ENCODE data around the gene THAP8. TPM values are rescaled to one million over a fixed set of nuclear protein-coding genes. Genes with fewer than 3 reads are reported as not detected.

Gene THAP8
- total RNA-seq, 1 experiment from 2014 or later: 0.95 TPM

DNA sequence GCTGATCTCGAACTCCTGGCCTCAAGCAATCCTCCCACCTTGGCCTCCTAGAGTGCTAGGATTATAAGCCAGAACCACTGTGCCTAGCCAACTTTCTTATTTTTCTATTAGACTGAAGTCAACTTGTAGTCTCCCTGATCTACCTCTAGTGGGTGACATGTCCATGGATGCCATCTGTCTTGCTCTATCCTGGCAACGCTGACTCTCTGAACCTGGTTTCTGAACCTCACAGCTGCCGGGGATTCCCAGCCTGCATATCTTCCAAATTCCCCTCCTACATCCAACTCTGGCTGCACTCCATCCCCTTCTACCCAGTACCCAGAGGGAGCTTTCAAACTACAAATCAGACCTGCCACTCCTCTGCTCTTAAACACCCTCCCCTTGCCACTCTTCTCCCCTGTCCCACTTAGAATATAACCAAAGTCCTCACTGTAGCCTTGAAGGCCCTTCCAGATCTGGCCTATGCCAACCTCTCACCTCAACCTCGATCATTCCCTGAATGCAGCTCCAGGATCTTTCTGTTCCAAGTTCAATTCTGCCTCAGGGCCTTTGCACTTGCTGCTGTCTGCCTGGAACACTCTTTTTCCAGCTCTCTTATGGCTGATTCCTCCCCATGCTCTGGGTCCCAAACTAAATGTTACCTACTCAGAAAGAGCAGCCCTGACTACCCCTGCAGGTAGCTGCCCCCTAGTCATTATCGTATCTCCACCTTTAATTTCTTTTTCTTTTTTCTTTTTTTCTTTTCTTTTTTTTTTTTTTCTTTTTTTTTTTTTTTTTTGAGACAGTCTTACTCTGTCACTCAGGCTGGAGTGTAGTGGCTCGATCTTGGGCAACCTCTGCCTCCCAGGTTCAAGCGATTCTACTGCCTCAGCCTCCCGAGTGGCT, 23.6 kb downstream of the THAP8 start:
- ATAC-seq: no peak
- no peak for DNase-seq
- CTCF ChIA-PET: no interaction called here

DNA sequence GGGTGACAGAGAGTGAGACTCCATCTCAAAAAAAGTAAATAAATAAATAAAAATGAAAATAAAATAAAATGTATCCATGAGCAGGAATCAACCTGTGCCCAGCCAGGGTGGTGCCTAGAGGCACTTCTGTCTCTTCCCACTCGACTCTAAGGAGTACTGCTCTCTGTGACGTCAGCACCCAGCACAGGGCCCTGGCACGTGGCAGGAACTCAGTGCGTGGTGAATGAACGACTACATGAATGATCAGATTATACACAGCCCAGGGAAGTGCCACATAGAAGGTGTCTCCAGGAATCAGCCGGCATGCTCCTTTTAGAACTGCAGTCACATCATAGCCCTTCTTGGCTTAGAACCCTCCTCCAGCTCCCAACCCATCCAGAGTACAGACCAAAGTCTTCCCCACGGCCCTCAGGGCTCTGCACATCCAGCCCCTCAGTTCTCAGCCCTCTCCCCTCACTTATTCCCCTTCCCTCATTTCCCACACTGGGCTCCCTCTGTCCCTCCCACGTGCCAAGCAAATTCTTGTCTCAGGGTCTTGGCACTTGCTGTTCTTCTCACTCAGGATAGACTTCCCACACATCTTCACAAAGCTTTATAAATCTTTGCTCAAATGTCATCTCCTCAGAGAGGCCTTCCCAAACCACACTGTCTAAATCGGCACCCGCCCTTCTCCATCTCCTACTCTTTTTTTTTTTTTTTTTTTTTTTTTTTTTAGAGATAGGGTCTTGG, 25.6 kb downstream of the THAP8 start:
- ATAC-seq: no peak
- no peaks in the 10 kb centered on the region for H3K27me3 ChIP-seq (ENCODE audit: low read length)
- no peaks in the 10 kb centered on the region for H3K9me2 ChIP-seq (replicated peaks; ENCODE audit: low read length)
- CTCF ChIA-PET: no interaction called here
- no peaks in the 10 kb centered on the region for H3K36me3 ChIP-seq (ENCODE audit: low read depth, low read length)
- H3K27ac ChIP-seq (ENCODE audit: low read length): no peak overlapping the region
- DNase-seq: no peak
- H3K4me2 ChIP-seq (ENCODE audit: low read length): no peak overlapping the region
- H3F3A ChIP-seq (ENCODE audit: low read length, unreplicated experiment): no peaks in the 10 kb centered on the region
- POLR2A ChIA-PET (ENCODE audit: unreplicated experiment): no interaction called here
- no TSS peak for BruUV-seq (replicated peaks)
- H3K4me1 ChIP-seq (ENCODE audit: insufficient read depth, low read length): no peaks in the 10 kb centered on the region
- intact Hi-C loops (cut with micrococcal nuclease): no loop called here
- no peak overlapping the region for H3K4me3 ChIP-seq (ENCODE audit: low read length)
- H3K79me2 ChIP-seq (ENCODE audit: low read length): no peaks in the 10 kb centered on the region
- no peak overlapping the region for H3K9ac ChIP-seq (ENCODE audit: low read length)
- no peaks in the 10 kb centered on the region for H4K20me1 ChIP-seq (ENCODE audit: low read length)
- H2AFZ ChIP-seq (ENCODE audit: low read length): no peak overlapping the region
- no peaks in the 10 kb centered on the region for H3K9me3 ChIP-seq (ENCODE audit: low read length)
- TF ChIP-seq EZH2 (IDR thresholded peaks at IDR 0.05; ENCODE audit: low read length, unreplicated experiment) (no peak), EZH2phosphoT487 (IDR thresholded peaks at IDR 0.05; ENCODE audit: borderline replicate concordance, low read length) (no peak)
- TF ChIP-seq, protein P1, sequence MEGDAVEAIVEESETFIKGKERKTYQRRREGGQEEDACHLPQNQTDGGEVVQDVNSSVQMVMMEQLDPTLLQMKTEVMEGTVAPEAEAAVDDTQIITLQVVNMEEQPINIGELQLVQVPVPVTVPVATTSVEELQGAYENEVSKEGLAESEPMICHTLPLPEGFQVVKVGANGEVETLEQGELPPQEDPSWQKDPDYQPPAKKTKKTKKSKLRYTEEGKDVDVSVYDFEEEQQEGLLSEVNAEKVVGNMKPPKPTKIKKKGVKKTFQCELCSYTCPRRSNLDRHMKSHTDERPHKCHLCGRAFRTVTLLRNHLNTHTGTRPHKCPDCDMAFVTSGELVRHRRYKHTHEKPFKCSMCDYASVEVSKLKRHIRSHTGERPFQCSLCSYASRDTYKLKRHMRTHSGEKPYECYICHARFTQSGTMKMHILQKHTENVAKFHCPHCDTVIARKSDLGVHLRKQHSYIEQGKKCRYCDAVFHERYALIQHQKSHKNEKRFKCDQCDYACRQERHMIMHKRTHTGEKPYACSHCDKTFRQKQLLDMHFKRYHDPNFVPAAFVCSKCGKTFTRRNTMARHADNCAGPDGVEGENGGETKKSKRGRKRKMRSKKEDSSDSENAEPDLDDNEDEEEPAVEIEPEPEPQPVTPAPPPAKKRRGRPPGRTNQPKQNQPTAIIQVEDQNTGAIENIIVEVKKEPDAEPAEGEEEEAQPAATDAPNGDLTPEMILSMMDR (conservative IDR thresholded peaks at IDR 0.05; ENCODE audit: low read depth, low read length): no peak

More for the DNA sequence above, 23.6 kb downstream of the THAP8 start:
- no TSS peak for BruUV-seq (replicated peaks)
- POLR2A ChIA-PET (ENCODE audit: unreplicated experiment): no interaction called here
- Histone ChIP-seq H3K4me1 (ENCODE audit: insufficient read depth, low read length) (no peaks in the 10 kb centered on the region), H3K27ac (ENCODE audit: low read length) (no peak overlapping the region), H3K9me3 (ENCODE audit: low read length) (no peaks in the 10 kb centered on the region), H3K9me2 (replicated peaks; ENCODE audit: low read length) (no peaks in the 10 kb centered on the region), H3K9ac (ENCODE audit: low read length) (no peak overlapping the region), H3K36me3 (ENCODE audit: low read depth, low read length) (no peaks in the 10 kb centered on the region), H3K27me3 (ENCODE audit: low read length) (no peaks in the 10 kb centered on the region), H3K79me2 (ENCODE audit: low read length) (no peaks in the 10 kb centered on the region), H3K4me2 (ENCODE audit: low read length) (no peak overlapping the region), H4K20me1 (ENCODE audit: low read length) (no peaks in the 10 kb centered on the region), H2AFZ (ENCODE audit: low read length) (no peak overlapping the region), H3F3A (ENCODE audit: low read length, unreplicated experiment) (no peaks in the 10 kb centered on the region), H3K4me3 (ENCODE audit: low read length) (no peak overlapping the region)
- TF ChIP-seq EZH2 (IDR thresholded peaks at IDR 0.05; ENCODE audit: low read length, unreplicated experiment): no peak
- TF ChIP-seq EZH2phosphoT487 (IDR thresholded peaks at IDR 0.05; ENCODE audit: borderline replicate concordance, low read length): no peak
- TF ChIP-seq, protein P1 (conservative IDR thresholded peaks at IDR 0.05; ENCODE audit: low read depth, low read length): 0 out of 2 replicates have a peak, but pooled peaks have one; percentile 14
- intact Hi-C loops (cut with micrococcal nuclease): no loop called here

All from PC-3 (cell line).